ENCODE data around the gene CATSPER3.

DNA sequence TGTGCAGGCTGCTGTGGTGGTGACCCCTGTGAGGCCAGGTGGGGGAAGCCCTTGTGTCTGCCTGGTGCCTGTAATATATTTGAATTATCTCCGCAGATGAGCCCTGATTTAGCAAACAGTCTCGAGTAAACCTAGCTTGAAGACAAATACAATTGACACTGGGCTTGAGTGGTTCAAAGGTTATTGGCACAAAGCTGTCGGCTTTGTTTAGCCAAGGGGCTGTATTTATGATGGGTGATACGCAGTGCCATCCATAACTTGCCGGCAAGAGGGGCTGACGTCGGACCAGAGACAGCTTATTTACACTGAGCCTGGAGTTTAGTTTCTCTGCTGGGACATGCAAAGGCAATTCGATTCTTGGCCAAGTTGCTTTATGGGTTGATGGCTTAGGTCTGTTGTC, 86.3 kb downstream of the CATSPER3 start:
- no peak for TF ChIP-seq POLR2A (IDR thresholded peaks at IDR 0.05)
- TF ChIP-seq, protein P1, sequence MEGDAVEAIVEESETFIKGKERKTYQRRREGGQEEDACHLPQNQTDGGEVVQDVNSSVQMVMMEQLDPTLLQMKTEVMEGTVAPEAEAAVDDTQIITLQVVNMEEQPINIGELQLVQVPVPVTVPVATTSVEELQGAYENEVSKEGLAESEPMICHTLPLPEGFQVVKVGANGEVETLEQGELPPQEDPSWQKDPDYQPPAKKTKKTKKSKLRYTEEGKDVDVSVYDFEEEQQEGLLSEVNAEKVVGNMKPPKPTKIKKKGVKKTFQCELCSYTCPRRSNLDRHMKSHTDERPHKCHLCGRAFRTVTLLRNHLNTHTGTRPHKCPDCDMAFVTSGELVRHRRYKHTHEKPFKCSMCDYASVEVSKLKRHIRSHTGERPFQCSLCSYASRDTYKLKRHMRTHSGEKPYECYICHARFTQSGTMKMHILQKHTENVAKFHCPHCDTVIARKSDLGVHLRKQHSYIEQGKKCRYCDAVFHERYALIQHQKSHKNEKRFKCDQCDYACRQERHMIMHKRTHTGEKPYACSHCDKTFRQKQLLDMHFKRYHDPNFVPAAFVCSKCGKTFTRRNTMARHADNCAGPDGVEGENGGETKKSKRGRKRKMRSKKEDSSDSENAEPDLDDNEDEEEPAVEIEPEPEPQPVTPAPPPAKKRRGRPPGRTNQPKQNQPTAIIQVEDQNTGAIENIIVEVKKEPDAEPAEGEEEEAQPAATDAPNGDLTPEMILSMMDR (IDR thresholded peaks at IDR 0.05) = no peak
